Measurements from ENCODE around the gene UHRF1.

UHRF1 gene

GRCh38 chr19:4987256-4987655 is 78.0 kb downstream of the UHRF1 start:
- no peak for DNase-seq (ENCODE audit: low read depth in 3 of 3, low spot score in 1 of 3)

GRCh38 chr19:4987692-4988370 is 78.5 kb downstream of the UHRF1 start:
- DNase-seq (ENCODE audit: low read depth in 3 of 3, low spot score in 1 of 3): no peak

- no peak for DNase-seq (ENCODE audit: low read depth in 3 of 3, low spot score in 1 of 3)
These were observed 79.5 kb downstream of the UHRF1 start for GRCh38 chr19:4988770-4989251.

- DNase-seq (ENCODE audit: low read depth in 3 of 3, low spot score in 1 of 3): no peak
These were observed 81.0 kb downstream of the UHRF1 start for GRCh38 chr19:4990306-4990705.

GRCh38 chr19:4991538-4991937 is 82.2 kb downstream of the UHRF1 start:
- DNase-seq (ENCODE audit: low read depth in 3 of 3, low spot score in 1 of 3): no peak

GRCh38 chr19:4991996-4992698 is 82.8 kb downstream of the UHRF1 start:
- no peak for DNase-seq (ENCODE audit: low read depth in 3 of 3, low spot score in 1 of 3)

- DNase-seq (ENCODE audit: low read depth in 3 of 3, low spot score in 1 of 3): no peak
These were observed 84.4 kb downstream of the UHRF1 start for GRCh38 chr19:4993683-4994082.

- DNase-seq (ENCODE audit: low read depth in 3 of 3, low spot score in 1 of 3): no peak
These were observed 87.4 kb downstream of the UHRF1 start for GRCh38 chr19:4996701-4997100.

- no peak for DNase-seq (ENCODE audit: low read depth in 3 of 3, low spot score in 1 of 3)
These were observed 88.0 kb downstream of the UHRF1 start for GRCh38 chr19:4997297-4997696.

- no peak for DNase-seq (ENCODE audit: low read depth in 3 of 3, low spot score in 1 of 3)
These were observed 90.9 kb downstream of the UHRF1 start for GRCh38 chr19:5000120-5000611.

- DNase-seq (ENCODE audit: low read depth in 3 of 3, low spot score in 1 of 3): peak in 1 of 3 donors; percentile 24
These were observed 92.3 kb downstream of the UHRF1 start for GRCh38 chr19:5001615-5002014.

- no peak for DNase-seq (ENCODE audit: low read depth in 3 of 3, low spot score in 1 of 3)
These were observed 92.8 kb downstream of the UHRF1 start for GRCh38 chr19:5002143-5002542.

- no peak for DNase-seq (ENCODE audit: low read depth in 3 of 3, low spot score in 1 of 3)
These were observed 94.5 kb downstream of the UHRF1 start for GRCh38 chr19:5003781-5004180.

- DNase-seq (ENCODE audit: low read depth in 3 of 3, low spot score in 1 of 3): no peak
These were observed 95.8 kb downstream of the UHRF1 start for GRCh38 chr19:5005096-5005495.

GRCh38 chr19:5006201-5006600 is 96.9 kb downstream of the UHRF1 start:
- no peak for DNase-seq (ENCODE audit: low read depth in 3 of 3, low spot score in 1 of 3)

GRCh38 chr19:5006821-5007220 is 97.5 kb downstream of the UHRF1 start:
- no peak for DNase-seq (ENCODE audit: low read depth in 3 of 3, low spot score in 1 of 3)
